ENCODE results near the gene MYO5A.
"Not testable (repeated sequence)": the region's sequence is repeated elsewhere in the genome, so short reads cannot be mapped to it uniquely, and the experiment has no call there.

MYO5A gene

DNA sequence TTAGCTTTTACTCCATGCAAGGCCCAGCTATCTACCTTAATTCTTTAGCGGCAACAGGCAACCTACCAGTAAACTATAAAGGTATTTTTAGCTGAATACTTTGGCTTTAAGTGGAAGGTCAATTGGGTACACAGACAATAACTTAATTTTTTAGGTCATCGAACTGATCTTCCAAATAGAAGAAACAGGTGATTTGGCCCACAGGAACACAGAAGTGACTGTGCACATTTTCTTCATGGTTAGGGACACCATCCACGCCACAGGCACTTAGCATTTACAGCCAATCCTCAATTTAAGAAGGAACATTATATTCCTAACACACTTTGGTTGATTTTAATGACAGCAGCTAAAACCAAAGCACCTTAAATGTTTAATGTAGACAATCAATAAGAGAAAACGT, 38.2 kb upstream of the MYO5A start:
- TF ChIP-seq, protein P1, sequence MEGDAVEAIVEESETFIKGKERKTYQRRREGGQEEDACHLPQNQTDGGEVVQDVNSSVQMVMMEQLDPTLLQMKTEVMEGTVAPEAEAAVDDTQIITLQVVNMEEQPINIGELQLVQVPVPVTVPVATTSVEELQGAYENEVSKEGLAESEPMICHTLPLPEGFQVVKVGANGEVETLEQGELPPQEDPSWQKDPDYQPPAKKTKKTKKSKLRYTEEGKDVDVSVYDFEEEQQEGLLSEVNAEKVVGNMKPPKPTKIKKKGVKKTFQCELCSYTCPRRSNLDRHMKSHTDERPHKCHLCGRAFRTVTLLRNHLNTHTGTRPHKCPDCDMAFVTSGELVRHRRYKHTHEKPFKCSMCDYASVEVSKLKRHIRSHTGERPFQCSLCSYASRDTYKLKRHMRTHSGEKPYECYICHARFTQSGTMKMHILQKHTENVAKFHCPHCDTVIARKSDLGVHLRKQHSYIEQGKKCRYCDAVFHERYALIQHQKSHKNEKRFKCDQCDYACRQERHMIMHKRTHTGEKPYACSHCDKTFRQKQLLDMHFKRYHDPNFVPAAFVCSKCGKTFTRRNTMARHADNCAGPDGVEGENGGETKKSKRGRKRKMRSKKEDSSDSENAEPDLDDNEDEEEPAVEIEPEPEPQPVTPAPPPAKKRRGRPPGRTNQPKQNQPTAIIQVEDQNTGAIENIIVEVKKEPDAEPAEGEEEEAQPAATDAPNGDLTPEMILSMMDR (IDR thresholded peaks at IDR 0.05; ENCODE audit: insufficient read depth, missing control alignments): no peak
- no peak for DNase-seq (ENCODE audit: insufficient read length, low spot score)
- FAIRE-seq: no peak

DNA sequence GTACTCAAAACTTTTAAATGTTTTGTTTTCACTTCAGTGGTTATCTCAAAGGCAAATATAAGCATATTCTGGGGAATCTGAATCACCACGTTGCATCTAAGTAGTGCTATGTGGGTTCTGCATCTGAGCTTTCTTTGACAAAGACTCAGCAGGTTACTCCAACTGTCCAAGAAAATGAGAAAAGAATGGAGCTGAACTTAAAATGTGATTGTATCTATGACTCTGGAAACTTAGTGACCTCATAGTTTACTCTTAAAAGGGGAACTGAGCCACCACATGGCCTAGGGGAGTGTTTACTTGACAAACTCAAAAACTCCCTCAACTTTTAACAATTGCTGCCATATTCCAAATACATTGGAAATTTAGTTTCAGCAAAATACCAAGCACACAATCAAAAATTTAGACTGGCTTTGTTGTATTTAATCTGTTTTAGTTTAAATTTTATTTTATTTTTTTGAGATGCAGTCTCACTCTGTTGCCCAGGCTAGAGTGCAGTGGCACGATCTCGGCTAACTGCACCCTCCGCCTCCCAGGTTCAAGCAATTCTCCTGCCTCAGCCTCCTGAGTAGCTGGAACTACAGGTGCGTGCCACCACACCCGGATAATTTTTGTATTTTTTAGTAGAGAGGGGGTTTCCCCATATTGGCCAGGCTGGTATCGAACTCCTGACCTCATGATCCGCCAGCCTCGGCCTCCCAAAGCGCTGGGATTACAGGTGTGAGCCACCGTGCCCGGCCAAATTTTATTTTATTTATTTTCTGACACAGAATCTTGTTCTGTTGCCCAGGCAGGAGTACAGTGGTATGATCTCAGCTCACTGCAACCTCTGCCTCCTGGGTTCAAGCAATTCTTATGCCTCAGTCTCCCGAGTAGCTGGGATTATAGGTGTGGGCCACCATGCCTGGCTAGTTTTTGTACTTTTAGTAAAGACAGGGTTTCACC, 37.0 kb upstream of the MYO5A start:
- not testable (repeated sequence) for FAIRE-seq; DNase-seq (ENCODE audit: insufficient read length, low spot score)

DNA sequence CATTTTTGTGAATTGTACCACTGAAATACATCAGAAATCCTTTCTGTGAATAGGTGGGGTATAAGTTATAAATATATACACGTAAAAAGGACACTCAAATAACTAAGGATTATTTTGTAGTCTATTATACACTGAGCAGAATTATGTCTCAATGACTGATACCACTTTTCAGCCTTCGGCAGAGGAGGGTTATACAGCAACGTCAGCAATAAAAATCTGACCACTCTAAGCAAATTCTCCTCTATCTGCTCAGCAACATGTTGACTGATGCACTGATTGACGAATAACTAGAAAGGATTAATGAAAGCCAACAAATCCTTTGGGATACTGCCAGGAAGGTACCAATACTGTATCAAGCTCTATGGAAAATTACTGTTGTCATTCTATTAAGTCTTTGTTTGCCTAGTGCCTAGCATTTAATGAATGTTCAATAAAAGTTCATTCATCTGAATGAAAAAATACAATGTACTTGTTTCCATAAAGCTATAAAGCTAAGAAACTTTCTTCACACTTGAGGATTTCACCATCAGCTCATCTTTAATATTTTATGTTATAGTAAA, 34.9 kb upstream of the MYO5A start:
- TF ChIP-seq, protein P1 (IDR thresholded peaks at IDR 0.05; ENCODE audit: insufficient read depth, missing control alignments): no peak
- FAIRE-seq: no peak
- no peak for DNase-seq (ENCODE audit: insufficient read length, low spot score)

DNA sequence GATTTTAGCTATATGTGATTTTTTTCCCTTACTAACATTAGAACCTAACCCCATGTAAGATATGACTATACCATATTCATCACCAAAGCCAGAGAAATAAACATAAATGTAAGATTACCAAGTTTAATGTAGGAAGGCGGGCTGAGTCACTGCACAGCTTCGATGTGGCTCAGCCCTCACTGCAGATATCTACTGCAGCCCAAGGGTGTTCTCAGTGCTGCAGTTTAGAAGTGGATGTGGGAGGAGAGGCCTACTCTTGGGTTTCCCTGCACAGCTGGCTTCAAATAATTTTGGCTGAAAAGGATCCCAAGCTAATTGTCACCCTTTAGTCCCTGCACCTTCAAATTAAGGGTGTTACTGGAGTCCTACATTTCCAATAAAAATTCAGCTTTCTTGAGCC, 30.9 kb upstream of the MYO5A start:
- DNase-seq (ENCODE audit: insufficient read length, low spot score) (no peak), FAIRE-seq (no peak)
- TF ChIP-seq, protein P1 (IDR thresholded peaks at IDR 0.05; ENCODE audit: insufficient read depth, missing control alignments): no peak

DNA sequence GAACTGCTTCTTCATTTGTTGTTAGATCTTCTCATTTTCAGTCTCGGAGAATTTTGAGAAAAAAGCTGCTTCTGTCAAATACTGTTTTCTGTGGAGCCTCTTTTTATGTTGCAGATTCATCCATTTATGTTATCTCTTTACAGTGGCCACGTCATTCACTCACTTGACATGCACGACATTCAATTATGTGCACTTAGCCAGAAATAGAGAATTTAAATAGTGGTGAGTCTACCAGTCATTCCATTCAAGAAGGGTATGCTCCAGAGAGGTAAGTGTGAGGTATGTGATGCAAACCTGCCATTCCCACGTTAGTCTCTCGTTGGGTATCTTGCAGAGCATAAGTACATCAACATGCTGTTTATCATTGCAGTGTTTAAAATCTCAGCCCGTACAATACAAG, 30.3 kb upstream of the MYO5A start:
- FAIRE-seq (no peak), DNase-seq (ENCODE audit: insufficient read length, low spot score) (no peak)
- TF ChIP-seq, protein P1 (IDR thresholded peaks at IDR 0.05; ENCODE audit: insufficient read depth, missing control alignments): no peak

DNA sequence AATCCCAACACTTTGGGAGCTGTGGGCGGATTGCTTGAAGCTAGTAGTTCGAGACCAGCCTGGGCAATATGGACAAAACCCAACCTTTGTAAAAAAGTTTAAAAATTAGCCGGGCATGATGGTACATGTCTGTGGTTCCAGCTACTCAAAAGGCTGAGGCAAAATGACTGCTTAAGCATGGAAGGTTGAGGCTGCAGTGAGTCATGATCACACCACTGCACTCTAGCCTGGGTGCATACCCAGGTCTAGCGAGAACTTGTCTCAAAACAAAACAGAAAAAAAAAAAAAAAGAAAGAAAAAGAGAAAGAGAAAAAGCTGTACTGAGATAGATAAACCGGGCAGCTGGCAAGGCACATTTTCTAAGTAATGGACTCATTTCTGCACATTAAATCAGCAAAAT, 29.5 kb upstream of the MYO5A start:
- DNase-seq (ENCODE audit: insufficient read length, low spot score): no peak
- TF ChIP-seq, protein P1 (IDR thresholded peaks at IDR 0.05; ENCODE audit: insufficient read depth, missing control alignments): no peak
- FAIRE-seq: no peak

DNA sequence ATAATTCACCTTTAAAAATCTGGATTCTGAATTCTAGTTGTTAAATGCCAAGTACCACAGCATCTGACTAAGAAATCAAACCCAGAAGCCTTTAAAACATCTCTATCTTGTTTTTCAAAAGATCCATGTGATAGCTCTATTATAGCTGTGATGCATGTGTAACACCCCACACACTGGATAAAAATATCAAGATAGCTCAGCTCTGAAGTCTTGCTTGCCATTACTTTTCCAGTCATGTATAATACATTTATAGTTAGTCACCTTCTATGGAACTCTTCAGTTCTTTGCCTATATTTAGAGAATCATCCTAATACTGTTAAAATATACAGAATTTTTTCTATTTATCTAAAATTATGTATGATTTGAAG, 28.6 kb upstream of the MYO5A start:
- TF ChIP-seq, protein P1 (IDR thresholded peaks at IDR 0.05; ENCODE audit: insufficient read depth, missing control alignments): no peak
- DNase-seq (ENCODE audit: insufficient read length, low spot score) (no peak), FAIRE-seq (no peak)
